IPS-15b (cell line): Measurements from ENCODE around the gene ZNF865.

Source experiments
- H3K27me3 ChIP-seq: one replicate; pipeline ENCODE4 v1.6.1; 2013; ENCODE audit warnings: low read length; ENCODE audit not compliant: control insufficient read depth, insufficient read depth
- H3K36me3 ChIP-seq: one replicate; pipeline ENCODE4 v1.6.1; 2013; ENCODE audit warnings: low read length; ENCODE audit not compliant: control insufficient read depth, insufficient read depth
- H3K4me1 ChIP-seq: one replicate; pipeline ENCODE4 v1.6.1; 2013; ENCODE audit warnings: mild to moderate bottlenecking, low read length; ENCODE audit not compliant: control insufficient read depth, insufficient read depth
- H3K4me3 ChIP-seq: one replicate; pipeline ENCODE4 v1.5.1; 2013; ENCODE audit warnings: low read depth, low read length
- H3K9ac ChIP-seq: one replicate; pipeline ENCODE4 v1.6.1; 2013; ENCODE audit warnings: low read depth, mild to moderate bottlenecking, low read length
- H3K9me3 ChIP-seq: one replicate; pipeline ENCODE4 v1.6.1; 2013; ENCODE audit warnings: mild to moderate bottlenecking, low read length; ENCODE audit not compliant: control insufficient read depth, insufficient read depth

The ZNF865 gene

DNA sequence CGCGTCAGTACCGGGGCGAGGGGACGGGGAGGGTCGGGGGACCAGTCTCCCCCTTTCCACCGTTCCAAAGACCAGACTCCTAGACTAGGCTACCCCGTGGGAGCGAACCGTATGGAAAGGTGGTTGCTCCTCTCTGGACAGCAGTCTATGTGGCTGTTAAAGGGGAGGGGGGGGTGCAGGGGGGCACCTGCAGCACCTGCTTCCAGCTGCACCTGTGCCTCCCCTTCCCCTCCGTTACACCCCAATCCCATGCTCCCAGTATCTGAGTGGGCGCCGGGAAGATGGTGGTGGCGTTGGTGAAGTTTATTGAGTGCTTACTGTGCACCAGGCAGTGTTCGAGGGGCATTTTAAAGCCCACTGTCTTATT is 4.8 kb upstream of the ZNF865 start:
- Histone ChIP-seq H3K36me3 (peaks cover 3% of the 10 kb centered on the region), H3K9me3 (no peaks in the 10 kb centered on the region), H3K4me3 (peak overlapping the region; percentile 76), H3K4me1 (peaks cover 16% of the 10 kb centered on the region), H3K27me3 (no peaks in the 10 kb centered on the region), H3K9ac (peak overlapping the region; percentile 79)

DNA sequence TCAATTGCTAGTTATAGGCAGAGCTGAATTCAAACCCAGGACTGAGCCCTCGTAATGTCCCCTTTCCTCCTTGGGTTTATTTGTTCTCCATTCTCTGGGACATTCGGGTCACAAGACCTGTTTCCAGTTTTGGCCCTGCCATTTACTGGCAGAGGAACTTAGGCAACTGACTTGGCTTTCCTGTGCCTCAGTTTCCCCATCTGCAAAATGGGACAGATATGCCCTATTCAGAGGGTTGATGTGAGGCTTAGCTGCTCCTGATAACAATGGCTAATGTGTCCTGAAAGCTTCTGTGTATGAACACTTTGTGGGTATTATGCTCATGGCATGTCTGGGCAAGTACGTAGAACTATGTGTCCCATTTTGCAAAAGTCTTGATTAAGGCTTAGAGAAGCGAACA is 4.4 kb upstream of the ZNF865 start:
- Histone ChIP-seq H3K36me3 (peaks cover 3% of the 10 kb centered on the region), H3K9me3 (no peaks in the 10 kb centered on the region), H3K9ac (no peak overlapping the region), H3K4me3 (peak overlapping the region; percentile 76), H3K4me1 (peaks cover 16% of the 10 kb centered on the region), H3K27me3 (no peaks in the 10 kb centered on the region)

DNA sequence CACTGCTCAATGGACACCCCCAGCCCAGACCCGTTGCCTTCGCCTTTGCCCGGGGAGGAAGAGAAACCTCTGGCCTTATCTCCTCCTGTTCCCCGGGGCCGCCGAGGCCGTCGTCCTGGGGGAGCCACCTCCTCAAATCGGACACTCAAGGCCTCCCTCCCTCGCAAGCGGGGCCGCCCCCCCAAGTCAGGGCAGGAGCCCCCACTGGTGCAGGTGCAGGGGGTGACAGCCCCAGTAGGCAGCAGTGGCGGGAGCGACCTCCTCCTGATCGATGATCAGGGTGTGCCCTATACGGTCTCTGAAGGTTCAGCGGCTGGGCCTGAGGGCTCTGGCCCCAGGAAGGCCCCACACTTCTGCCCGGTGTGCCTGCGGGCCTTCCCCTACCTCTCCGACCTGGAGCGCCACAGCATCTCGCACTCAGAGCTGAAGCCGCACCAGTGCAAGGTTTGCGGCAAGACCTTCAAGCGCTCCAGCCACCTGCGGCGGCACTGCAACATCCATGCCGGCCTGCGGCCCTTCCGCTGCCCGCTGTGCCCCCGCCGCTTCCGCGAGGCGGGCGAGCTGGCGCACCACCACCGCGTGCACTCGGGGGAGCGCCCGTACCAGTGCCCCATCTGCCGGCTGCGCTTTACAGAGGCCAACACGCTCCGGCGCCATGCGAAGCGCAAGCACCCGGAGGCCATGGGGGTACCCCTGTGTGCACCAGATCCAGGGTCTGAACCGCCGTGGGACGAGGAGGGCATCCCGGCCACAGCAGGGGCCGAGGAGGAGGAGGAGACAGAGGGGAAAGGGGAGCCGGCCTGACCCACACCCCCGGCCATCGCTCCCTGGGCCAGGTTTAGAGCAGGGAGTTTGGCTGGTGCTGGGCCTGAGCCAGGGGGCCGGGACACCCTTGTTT is 3.1 kb upstream of the ZNF865 start:
- H3K9me3 ChIP-seq: no peaks in the 10 kb centered on the region
- no peaks in the 10 kb centered on the region for H3K36me3 ChIP-seq
- H3K27me3 ChIP-seq: no peaks in the 10 kb centered on the region
- peaks cover 16% of the 10 kb centered on the region for H3K4me1 ChIP-seq
- H3K4me3 ChIP-seq: no peak overlapping the region
- no peak overlapping the region for H3K9ac ChIP-seq

DNA sequence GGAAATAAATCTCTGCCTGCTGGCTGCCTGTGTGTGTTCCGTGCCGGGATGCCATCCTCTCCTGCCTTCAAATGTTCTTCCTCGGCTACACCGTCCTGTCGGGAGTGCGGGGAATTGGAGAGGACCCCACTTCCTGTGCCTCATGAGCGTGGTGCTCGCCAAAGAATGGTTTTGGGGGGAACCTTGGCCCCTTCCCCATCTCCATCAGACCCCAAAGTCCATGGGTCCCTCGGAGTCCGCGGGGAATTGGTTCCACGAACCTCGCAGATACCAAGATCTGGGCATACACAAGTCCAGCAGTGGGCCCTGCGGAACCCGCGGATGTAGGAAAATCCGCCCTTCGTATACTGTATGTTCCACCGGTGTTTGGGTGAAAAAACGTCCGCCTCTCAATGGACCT is 2.3 kb upstream of the ZNF865 start:
- Histone ChIP-seq H3K4me1 (peaks cover 16% of the 10 kb centered on the region), H3K27me3 (no peaks in the 10 kb centered on the region), H3K9me3 (no peaks in the 10 kb centered on the region), H3K36me3 (peaks cover 3% of the 10 kb centered on the region), H3K9ac (no peak overlapping the region), H3K4me3 (no peak overlapping the region)

DNA sequence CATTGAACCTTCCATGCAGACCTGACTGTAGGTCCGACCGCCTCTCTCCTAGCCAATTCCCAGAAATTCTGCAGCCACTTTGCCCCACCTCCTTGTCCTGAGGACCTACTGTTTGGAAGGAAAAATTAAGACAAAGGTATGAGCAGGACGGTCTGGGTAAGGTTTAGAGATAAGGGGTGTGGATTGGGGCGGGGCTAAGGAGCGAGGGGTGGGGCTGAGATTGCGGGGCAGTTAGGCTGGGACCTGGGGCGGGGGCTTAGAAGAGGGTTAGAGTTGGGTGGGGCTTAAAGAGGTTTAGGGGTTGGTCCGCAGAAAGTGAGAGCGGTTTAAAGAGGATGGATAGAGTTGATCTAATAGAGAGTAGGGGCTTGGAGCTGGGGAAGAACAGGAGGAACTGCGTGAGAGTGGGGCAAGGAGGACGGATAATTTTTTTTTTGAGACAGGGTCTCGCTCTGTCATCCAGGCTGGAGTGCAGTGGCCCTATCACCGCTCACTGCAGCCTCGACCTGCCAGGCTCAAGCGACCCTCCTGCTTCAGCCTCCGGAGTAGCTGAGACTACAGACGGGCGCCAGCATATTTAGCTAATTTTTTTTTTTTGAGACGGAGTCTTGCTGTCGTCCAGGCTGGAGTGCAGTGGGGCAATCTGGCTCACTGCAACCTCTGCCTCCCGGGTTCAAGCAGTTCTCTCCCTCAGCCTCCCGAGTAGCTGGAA is 1.7 kb upstream of the ZNF865 start:
- Histone ChIP-seq H3K36me3 (peaks cover 3% of the 10 kb centered on the region), H3K27me3 (no peaks in the 10 kb centered on the region), H3K9ac (no peak overlapping the region), H3K4me1 (peaks cover 11% of the 10 kb centered on the region), H3K9me3 (no peaks in the 10 kb centered on the region), H3K4me3 (no peak overlapping the region)

DNA sequence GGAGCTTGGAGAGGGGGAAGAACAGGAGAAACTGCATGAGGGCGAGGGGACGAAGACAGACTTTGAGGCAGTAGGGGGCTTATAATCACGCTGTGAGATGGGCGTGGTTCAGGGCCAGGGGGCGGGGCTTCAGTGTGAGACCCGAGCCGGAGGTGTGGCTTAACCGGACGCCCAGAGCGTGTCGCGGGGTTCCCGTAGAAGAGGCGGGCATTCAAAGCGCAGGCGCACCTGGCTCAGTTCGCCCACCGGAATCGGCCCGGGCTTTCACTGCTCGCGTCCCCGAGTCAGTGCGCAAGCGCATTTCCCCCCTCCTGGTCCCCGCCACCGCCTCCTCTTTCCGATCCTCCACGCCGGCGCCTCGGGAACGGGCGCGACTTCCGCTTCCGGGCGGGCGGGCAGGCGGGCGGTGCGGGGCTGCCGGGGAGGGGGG is 225 bp upstream of the ZNF865 start:
- no peaks in the 10 kb centered on the region for H3K9me3 ChIP-seq
- peak overlapping the region; percentile 89 for H3K4me3 ChIP-seq
- no peaks in the 10 kb centered on the region for H3K27me3 ChIP-seq
- H3K4me1 ChIP-seq: peaks cover 11% of the 10 kb centered on the region
- H3K36me3 ChIP-seq: peaks cover 8% of the 10 kb centered on the region
- no peak overlapping the region for H3K9ac ChIP-seq

DNA sequence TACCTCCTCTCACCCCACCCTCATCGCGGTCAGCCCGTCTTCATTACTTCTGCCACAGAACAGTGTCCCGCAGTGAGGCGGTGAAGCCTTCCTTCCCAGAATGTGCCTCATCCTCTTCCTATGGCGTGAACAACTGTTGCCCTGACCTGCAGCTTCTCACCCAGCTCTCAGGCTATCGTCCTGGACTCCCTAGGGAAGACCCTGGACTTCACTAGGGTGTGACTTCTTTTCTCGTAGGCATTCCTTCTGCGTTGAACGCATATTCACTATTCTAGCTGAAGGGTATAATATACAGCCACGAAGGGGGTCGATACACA is 982 bp downstream of the ZNF865 start:
- H3K4me1 ChIP-seq: peaks cover 6% of the 10 kb centered on the region
- no peaks in the 10 kb centered on the region for H3K27me3 ChIP-seq
- H3K9me3 ChIP-seq: no peaks in the 10 kb centered on the region
- peaks cover 8% of the 10 kb centered on the region for H3K36me3 ChIP-seq
- H3K4me3 ChIP-seq: peak overlapping the region; percentile 89
- H3K9ac ChIP-seq: no peak overlapping the region

DNA sequence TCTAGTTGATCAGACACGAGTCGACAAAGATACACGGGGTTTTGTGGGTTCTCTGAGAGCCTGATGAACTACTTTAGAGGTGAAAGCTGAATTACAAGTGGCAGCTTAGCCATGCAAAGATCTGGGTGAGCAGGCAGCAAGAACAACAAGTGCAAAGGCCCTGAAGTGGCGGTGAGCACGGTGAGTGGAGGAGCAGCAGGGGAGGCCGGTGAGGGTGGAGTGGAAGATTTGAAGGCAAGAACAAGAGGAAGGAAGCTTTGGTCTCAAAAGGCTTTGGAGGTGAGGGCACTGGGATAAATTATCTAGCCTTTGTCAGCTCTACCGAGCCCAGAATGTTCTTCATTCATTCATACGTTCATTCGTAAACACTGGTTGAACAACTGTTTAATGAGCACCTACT is 1.4 kb downstream of the ZNF865 start:
- H3K4me3 ChIP-seq: peak overlapping the region; percentile 89
- no peaks in the 10 kb centered on the region for H3K9me3 ChIP-seq
- peak overlapping the region; percentile 12 for H3K9ac ChIP-seq
- no peaks in the 10 kb centered on the region for H3K27me3 ChIP-seq
- H3K36me3 ChIP-seq: peaks cover 8% of the 10 kb centered on the region
- H3K4me1 ChIP-seq: peaks cover 6% of the 10 kb centered on the region

DNA sequence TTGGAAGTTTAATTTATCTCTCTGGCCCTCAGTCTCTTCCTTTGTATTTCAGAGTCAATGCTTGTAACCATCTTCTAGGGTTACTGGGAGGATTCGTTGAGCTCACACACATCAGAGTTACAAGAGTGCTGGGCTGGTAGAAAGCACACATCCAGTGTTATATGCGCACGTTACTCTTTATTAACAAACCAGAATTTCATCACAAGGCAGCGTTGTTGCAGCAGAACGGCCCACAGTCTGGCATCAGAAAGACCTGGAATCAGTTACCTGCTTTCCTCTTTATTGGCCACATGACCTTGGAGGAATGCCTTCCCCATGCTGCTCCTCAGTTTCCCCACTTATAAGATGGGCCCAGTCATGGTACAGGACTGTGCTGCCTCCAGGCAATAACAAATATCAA is 3.9 kb downstream of the ZNF865 start:
- Histone ChIP-seq H3K36me3 (peaks cover 8% of the 10 kb centered on the region), H3K9ac (no peak overlapping the region), H3K4me1 (no peaks in the 10 kb centered on the region), H3K4me3 (no peak overlapping the region), H3K9me3 (no peaks in the 10 kb centered on the region), H3K27me3 (no peaks in the 10 kb centered on the region)

DNA sequence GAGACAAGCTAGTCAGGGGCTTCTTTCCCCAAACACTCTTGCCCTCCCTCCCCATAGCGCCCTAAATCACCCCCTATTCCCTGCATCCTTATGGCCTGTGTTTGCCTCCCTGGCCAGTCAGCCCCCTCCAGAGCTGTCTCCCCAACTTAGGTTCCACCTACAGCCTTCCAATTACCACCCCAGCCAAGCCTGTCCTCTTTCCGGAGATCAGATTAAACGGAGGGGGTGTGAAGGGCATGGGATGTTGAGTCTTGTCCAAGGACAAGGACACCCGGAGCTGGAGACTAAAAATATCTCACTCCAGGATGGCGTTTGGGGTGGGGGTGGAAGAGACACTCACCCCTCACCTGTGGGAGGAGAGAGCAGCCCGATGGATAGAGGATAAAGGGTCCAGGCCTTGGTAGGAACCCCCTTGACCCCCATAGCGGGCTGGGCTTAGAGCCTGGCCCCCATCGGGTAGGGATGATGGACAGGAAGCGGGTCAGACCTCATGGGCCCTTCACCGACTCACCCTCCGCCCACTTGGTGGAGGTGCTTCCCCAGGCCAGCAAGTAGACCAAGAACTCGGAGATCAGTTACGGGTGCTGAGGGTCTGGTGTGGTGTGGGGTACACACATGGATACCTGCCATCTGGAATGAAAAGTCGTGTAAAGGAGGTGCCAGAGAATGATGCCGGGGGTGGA is 6.0 kb downstream of the ZNF865 start:
- Histone ChIP-seq H3K27me3 (no peaks in the 10 kb centered on the region), H3K9ac (no peak overlapping the region), H3K4me1 (no peaks in the 10 kb centered on the region), H3K4me3 (no peak overlapping the region), H3K9me3 (no peaks in the 10 kb centered on the region), H3K36me3 (peaks cover 23% of the 10 kb centered on the region)

DNA sequence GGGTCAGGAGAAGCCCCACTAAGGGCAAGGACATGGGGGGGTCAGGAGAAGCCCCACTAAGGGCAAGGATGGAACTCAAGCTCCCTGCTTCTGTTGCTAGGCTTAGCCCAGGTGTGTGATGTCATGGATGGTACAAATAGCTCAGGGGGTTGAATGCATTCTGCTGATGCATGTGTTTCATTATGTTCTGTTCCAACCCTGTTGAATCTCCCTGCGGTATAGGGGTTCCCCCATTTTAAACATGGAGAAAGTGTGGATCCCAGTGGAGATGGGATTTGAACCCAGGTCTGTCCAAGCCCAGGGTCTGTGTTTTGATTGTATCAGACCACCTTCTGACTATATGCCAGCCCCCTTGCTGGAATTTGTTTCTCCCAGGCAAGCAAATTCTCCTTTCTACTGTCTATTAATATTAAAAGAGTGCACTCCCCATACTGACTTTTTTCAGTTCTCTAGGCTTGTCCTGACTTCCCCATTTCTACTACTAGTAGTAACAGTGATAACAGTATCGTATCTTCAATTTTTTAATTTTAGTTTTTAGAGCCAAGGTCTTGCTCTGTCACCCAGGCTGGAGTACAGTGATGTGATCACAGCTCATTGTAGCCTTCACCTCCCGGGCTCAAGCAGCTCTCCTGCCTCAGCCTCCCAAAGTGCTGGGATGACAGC is 6.7 kb downstream of the ZNF865 start:
- H3K27me3 ChIP-seq: no peaks in the 10 kb centered on the region
- no peaks in the 10 kb centered on the region for H3K9me3 ChIP-seq
- H3K4me1 ChIP-seq: no peaks in the 10 kb centered on the region
- peaks cover 25% of the 10 kb centered on the region for H3K36me3 ChIP-seq
- H3K9ac ChIP-seq: no peak overlapping the region
- no peak overlapping the region for H3K4me3 ChIP-seq
